DMS 273 treated with DMSO at 0.1 percent for 48 hours (cell line): ENCODE data around the gene DACT3.

ENCODE experiments used
- DNase-seq: peaks from one replicate; lab custom pipeline; 2025; lab: John Stamatoyannopoulos, UW

The DACT3 gene

DNA sequence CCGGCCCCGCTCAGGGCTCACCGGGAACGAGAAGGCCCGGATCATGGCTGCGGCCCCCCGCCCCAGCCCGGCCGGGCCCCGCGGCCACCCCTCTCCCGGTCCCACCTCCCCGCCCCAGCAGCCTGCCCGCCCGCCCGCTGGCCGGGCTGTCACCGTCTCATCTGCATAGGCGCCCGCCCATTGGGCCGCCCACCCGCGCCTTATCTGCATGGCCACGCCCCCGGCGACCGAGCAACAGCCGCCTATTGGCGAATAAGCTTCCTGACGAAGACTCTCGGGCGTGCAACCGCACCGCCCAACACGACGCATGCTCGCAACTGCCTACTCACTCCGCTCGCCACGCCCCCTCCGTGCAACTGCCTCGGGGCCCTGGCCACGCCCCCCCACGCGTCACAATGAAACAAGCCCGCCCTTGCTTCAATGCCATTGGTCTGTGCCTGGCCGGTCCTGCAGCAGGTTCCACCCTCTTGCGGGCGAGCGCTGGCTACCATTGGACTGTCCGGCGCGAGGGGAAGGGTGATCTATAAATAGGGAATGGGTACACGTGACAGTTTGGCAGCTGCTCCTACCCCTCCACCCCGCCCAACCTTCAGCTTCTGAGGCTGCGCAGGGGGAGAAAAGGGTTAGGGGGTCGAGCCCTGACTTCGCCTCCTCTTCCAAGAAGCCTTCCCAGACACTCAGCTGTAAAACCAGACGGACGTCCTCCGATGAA, at the start of gene DACT3:
DACT3 (minus strand) TSS at position 163 of the 712 bp plus-strand sequence; CDS start at position 45, 118 bp downstream.
- DNase-seq, result peak; percentile 99

- DNase-seq, result no peak
These were observed 49.7 kb upstream of the DACT3 start for GRCh38 chr19:46710687-46711086.

GRCh38 chr19:46704379-46705076, 43.5 kb upstream of the DACT3 start:
- no peak for DNase-seq

GRCh38 chr19:46700704-46701103, 39.7 kb upstream of the DACT3 start:
- no peak for DNase-seq

- no peak for DNase-seq
These were observed 37.7 kb upstream of the DACT3 start for GRCh38 chr19:46698395-46699321.

- no peak for DNase-seq
These were observed 36.4 kb upstream of the DACT3 start for GRCh38 chr19:46697204-46697960.

- DNase-seq, result no peak
These were observed 35.9 kb upstream of the DACT3 start for GRCh38 chr19:46696866-46697203.

DNA sequence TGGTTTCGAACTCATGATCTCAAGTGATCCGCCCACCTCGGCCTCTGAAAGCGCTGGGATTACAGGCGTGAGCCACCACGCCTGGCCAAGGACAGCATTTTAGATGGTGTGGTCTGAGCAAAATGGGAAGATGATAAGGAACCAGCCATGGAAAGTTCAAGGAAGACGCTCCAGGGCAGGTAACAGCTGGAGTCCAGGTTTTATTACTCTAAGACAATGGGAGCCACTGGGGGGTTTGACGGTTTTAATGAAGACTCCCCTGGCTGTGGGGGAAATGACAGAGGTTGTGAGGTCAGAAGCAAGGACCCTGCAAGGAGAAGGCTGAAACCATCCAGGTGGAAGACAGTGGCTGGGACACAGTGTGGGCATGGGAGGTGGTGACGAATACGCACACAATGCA, 35.1 kb upstream of the DACT3 start:
- no peak for DNase-seq

DNA sequence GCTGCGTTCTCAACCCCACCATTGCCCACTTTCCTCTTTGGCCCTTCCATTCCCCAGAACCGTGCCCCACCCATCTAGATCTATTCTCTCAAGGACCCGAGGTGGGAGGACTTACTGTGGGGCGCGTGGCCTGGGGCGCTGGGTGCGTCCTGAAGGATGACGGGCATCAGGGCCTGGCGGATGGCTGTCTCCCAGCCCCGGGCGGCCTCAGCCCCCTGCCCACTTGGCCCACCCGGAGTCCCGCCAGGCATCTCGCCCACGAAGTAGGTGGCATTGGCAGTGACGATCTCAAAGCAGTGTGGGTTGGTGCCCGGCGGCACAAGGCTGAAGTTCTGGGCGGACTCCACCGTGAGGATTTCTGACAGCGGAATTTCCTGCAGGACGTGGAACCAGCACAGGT, 32.8 kb upstream of the DACT3 start:
- no peak for DNase-seq

- DNase-seq, result no peak
These were observed 32.1 kb upstream of the DACT3 start for GRCh38 chr19:46692918-46693722.

DNA sequence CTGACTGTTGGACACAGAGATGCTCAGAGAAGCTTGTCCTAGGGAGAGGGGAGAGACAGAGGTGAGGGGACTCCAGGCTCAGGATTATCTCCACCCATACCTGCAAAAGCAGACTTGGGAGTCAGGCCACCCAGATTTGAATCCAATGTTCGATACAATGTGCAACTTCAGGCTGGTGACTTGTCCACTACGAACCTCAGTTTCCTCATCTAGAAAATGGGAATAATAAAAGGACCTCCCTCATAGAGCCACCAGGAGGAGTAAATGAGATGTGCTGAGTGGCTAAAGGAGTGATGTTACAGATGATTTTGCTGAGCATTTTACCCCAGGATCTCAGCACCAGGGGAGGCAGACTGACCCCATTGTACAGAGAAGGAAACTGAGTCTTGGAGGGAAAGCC, 31.0 kb upstream of the DACT3 start:
- DNase-seq, result no peak

DNA sequence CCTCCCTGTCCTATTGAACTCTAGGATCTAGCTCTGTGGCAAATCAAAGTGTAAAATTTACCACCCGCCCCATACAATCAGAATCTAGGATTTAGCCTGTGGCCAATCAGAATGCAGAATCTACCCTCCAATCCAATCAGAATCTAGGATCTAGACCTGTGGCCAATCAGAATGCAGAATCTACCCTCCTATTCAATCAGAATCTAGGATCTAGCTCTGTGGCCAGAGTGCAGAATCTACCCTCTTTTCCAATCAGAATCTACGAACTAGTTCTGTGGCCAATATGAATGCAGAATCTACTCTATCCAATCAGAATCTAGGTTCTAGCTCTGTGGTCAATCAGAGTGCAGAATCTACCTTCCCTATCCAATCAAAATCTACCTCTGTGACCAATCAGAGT, 30.1 kb upstream of the DACT3 start:
- DNase-seq, result no peak

- DNase-seq, result no peak
These were observed 28.4 kb upstream of the DACT3 start for GRCh38 chr19:46689358-46689757.

- no peak for DNase-seq
These were observed 26.6 kb upstream of the DACT3 start for GRCh38 chr19:46687438-46688145.

GRCh38 chr19:46685189-46685588, 24.2 kb upstream of the DACT3 start:
- DNase-seq, result no peak

- DNase-seq, result no peak
These were observed 17.2 kb upstream of the DACT3 start for GRCh38 chr19:46678110-46678732.

DNA sequence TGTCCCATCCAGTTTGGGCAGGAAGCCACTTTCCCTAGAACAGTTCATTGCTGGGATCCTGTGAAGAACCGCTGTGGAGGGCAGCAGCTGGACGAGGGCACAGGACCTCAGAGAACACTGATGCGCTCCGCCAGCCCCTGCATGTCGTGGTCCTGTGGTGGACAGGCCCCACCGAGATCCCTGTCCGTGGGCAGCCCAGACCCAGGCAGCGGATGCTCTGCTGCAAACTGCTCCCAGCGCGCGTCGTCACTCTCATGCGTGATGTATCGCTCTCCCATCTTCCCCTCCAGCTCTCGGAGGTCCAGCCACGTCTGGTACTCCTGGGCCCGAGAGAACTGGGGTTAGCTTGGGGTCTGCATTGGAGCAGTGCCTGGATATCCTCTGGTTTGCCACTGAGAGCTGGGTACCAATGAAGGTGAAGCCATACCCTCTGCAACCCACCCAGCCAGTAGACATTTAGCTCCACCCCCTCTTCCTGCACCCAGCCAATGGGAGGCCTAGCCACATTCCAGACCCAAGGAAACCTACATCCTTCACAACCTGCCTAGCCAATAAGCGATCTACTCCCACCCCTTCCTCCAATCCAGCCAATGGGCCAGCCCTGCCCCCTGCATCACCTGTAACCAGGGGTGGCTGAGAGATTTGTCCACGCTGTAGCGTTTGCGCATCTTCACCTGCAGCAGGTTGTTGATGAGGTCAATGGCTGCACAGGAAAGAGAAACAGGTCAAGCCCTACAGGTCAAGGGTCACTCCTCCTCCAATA, 13.6 kb upstream of the DACT3 start:
- peak; percentile 48 for DNase-seq

GRCh38 chr19:46670813-46671212, 9.8 kb upstream of the DACT3 start:
- no peak for DNase-seq

DNA sequence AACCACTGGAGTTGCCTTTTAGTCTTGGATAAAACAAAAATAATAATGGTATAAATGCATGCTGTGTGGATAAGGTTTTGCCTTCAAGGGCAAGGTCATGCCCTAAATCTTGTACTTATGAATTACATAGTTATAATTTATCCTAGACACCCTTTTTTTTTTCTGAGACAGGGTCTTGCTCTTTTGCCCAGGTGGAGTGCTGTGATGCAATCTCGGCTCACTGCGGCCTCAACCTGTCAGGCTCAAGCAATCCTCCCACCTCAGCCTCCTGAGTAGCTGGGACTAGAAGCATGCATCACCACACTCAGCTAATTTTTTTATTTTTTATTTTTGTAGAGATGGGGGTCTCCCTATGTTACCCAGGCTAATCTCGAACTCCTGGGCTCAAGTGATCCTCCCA, 7.7 kb upstream of the DACT3 start:
- DNase-seq, result no peak
